ENCODE results near the gene TOX3.

DNA sequence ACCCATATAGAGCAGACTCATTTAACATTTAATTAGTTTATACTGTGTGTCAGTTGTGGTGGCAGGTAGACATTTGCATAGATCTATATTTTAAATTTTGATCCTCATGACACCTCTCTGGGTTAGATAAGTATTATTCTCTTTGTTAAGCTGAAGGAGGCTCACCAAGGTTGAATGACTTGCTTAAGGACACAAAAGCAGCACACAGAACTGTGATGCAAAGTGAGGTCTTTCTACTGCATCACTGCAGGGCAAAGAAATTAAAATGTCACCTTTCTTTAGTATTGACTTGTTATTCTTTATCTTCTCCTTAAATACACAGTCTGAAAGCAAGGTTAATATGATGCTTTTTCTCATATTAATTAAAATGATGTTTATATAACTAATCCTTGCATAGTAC, 8.6 kb upstream of the TOX3 start:
- no peak for TF ChIP-seq POLR2A (IDR thresholded peaks at IDR 0.05)
- TF ChIP-seq, protein P1, sequence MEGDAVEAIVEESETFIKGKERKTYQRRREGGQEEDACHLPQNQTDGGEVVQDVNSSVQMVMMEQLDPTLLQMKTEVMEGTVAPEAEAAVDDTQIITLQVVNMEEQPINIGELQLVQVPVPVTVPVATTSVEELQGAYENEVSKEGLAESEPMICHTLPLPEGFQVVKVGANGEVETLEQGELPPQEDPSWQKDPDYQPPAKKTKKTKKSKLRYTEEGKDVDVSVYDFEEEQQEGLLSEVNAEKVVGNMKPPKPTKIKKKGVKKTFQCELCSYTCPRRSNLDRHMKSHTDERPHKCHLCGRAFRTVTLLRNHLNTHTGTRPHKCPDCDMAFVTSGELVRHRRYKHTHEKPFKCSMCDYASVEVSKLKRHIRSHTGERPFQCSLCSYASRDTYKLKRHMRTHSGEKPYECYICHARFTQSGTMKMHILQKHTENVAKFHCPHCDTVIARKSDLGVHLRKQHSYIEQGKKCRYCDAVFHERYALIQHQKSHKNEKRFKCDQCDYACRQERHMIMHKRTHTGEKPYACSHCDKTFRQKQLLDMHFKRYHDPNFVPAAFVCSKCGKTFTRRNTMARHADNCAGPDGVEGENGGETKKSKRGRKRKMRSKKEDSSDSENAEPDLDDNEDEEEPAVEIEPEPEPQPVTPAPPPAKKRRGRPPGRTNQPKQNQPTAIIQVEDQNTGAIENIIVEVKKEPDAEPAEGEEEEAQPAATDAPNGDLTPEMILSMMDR (IDR thresholded peaks at IDR 0.05) = no peak
- no peak for TF ChIP-seq POLR2AphosphoS5 (IDR thresholded peaks at IDR 0.05)

Measured in upper lobe of left lung (tissue), 4 donors.